K562 (cell line): Measurements from ENCODE around the gene SLC37A2. TPM values are rescaled to one million over a fixed set of nuclear protein-coding genes. Genes with fewer than 3 reads are reported as not detected.

Experiments used
- ATAC-seq: fragments of 200-7000 bp; cut with Tn5 transposase; 3 replicates; pipeline ENCODE4 v1.9.1; 2020; ENCODE audit warnings: moderate library complexity
- BruUV-seq: library from RNA; stranded (reverse); fragments of 400-500 nt; replicated peaks from 2 replicates; lab custom pipeline; 2021; lab: Mats Ljungman, UMichigan
- CTCF ChIA-PET: fragments of 300-600 bp; formaldehyde crosslinking; extraction: SDS; loops from one replicate; lab custom pipeline; 2021; ENCODE audit warnings: low intra/inter-chr PET ratio; lab: Yijun Ruan, JAX
- POLR2A ChIA-PET: fragments of 300-600, 350-650 bp; sonication (Branson Sonifier 250); formaldehyde crosslinking; extraction: SDS; loops from one replicate; lab custom pipeline; 2021; ENCODE audit warnings: antibody characterized with exemption, inconsistent platforms; lab: Yijun Ruan, JAX
- DNase-seq, 4 experiments: peaks; one replicate each; pipeline versions ENCODE4 v3.0.0 to v3.0.0-alpha.2; 2011 to 2018; ENCODE audit warnings: low spot score in 3 of 4, mixed read lengths in 3 of 4; ENCODE audit errors: extremely low read depth in 1 of 4
- FAIRE-seq: peaks from 2 replicates; lab custom pipeline; 2011; peaks lifted over from hg19 to GRCh38; lab: Jason Lieb, UNC
- H2AFZ ChIP-seq: 2 replicates; pipeline ENCODE4 v1.6.0; 2011; ENCODE audit warnings: low read depth, low read length, control low read depth, inconsistent platforms
- H3K27ac ChIP-seq: fragments of 200-600 bp; 3 replicates; pipeline ENCODE4 v1.8.0; 2011; ENCODE audit warnings: low read depth, mild to moderate bottlenecking, control low read depth, inconsistent platforms, low read length, moderate library complexity, mixed read lengths; ENCODE audit errors: extremely low read depth
- H3K27me3 ChIP-seq, 2 experiments: fragments of 300-600 bp in 1 of 2; 2 replicates in 1 of 2; 3 replicates in 1 of 2; pipeline versions ENCODE4 v1.6.0 to v1.8.0; 2011; ENCODE audit warnings: inconsistent platforms in 2 of 2, low read length in 2 of 2, mild to moderate bottlenecking in 1 of 2, mixed read lengths in 1 of 2, moderate library complexity in 1 of 2; ENCODE audit not compliant: control insufficient read depth in 2 of 2, insufficient read depth in 2 of 2
- H3K36me3 ChIP-seq: fragments of 300-600 bp; 3 replicates; pipeline ENCODE4 v1.8.0; 2011; ENCODE audit warnings: mild to moderate bottlenecking, low read length, inconsistent platforms; ENCODE audit not compliant: control insufficient read depth, insufficient read depth
- H3K4me1 ChIP-seq, 2 experiments: fragments of 200-600 bp in 1 of 2; replicated peaks in 1 of 2; 2 replicates in 1 of 2; 3 replicates in 1 of 2; pipeline versions ENCODE4 v1.5.1 to v1.8.0; 2011; ENCODE audit warnings: inconsistent platforms in 2 of 2, low read length in 2 of 2, mild to moderate bottlenecking in 1 of 2, mixed read lengths in 1 of 2, moderate library complexity in 1 of 2; ENCODE audit not compliant: control insufficient read depth in 2 of 2, insufficient read depth in 2 of 2
- H3K4me2 ChIP-seq: 2 replicates; pipeline ENCODE4 v1.6.1; 2011; ENCODE audit warnings: low read length, control low read depth, inconsistent platforms, mixed read lengths; ENCODE audit not compliant: insufficient read depth
- H3K4me3 ChIP-seq: fragments of 200-600 bp; sonication (generic), shearing (Covaris generic); 2 replicates; pipeline ENCODE4 v1.5.1; 2016; ENCODE audit warnings: control low read depth, inconsistent platforms
- H3K79me2 ChIP-seq: fragments of 200-600 bp; 3 replicates; pipeline ENCODE4 v1.8.0; 2011; ENCODE audit warnings: low read length, inconsistent platforms; ENCODE audit not compliant: control insufficient read depth, insufficient read depth
- H3K9ac ChIP-seq, 2 experiments: 2 replicates each; pipeline versions ENCODE4 v1.6.0 to v1.6.1; 2011; ENCODE audit warnings: low read depth in 2 of 2, low read length in 2 of 2, control low read depth in 1 of 2, inconsistent platforms in 1 of 2, mild to moderate bottlenecking in 1 of 2, mixed read lengths in 1 of 2; ENCODE audit not compliant: insufficient read depth in 1 of 2
- H3K9me1 ChIP-seq: one replicate; pipeline ENCODE4 v1.6.0; 2011; ENCODE audit warnings: inconsistent platforms, mild to moderate bottlenecking, low read length, moderate library complexity; ENCODE audit not compliant: control insufficient read depth, insufficient read depth
- H3K9me3 ChIP-seq: replicated peaks from 2 replicates; pipeline ENCODE4 v1.5.1; 2011; ENCODE audit warnings: low read depth, low read length, inconsistent platforms; ENCODE audit not compliant: control insufficient read depth, insufficient read depth
- H4K20me1 ChIP-seq: replicated peaks from 2 replicates; pipeline ENCODE4 v1.6.1; 2011; ENCODE audit warnings: low read length, inconsistent platforms, mixed read lengths; ENCODE audit not compliant: control insufficient read depth, insufficient read depth
- CCNT2 ChIP-seq: IDR thresholded peaks from 2 replicates; pipeline ENCODE4 v1.6.1; 2011; ENCODE audit warnings: borderline replicate concordance, low read depth, mild to moderate bottlenecking, moderate library complexity, mixed read lengths, low read length; ENCODE audit not compliant: insufficient read length; ENCODE audit errors: extremely low read depth
- E2F3 ChIP-seq: fragments of 250-450 bp; sonication (Bioruptor Pico); IDR thresholded peaks from 2 replicates; pipeline ENCODE4 v1.4.0; 2020; ENCODE audit warnings: mild to moderate bottlenecking
- GTF2A2 ChIP-seq: IDR thresholded peaks from 2 replicates; pipeline ENCODE4 v1.6.1; 2016; ENCODE audit warnings: mild to moderate bottlenecking, missing genetic modification characterization, missing compliant biosample characterization
- KAT2B ChIP-seq: IDR thresholded peaks from one replicate; pipeline ENCODE4 v1.6.1; 2012; ENCODE audit warnings: low read depth, mild to moderate bottlenecking, control low read depth, inconsistent platforms, low read length, moderate library complexity
- NFE2 ChIP-seq: IDR thresholded peaks from 2 replicates; pipeline ENCODE4 v1.6.1; 2014; ENCODE audit warnings: antibody characterized with exemption, low read depth
- PHF21A ChIP-seq: fragments of 450-650 bp; IDR thresholded peaks from 2 replicates; pipeline ENCODE4 v1.6.1; 2017; ENCODE audit warnings: low read depth, borderline replicate concordance
- RFX5 ChIP-seq: IDR thresholded peaks from 2 replicates; pipeline ENCODE4 v1.6.1; 2011; ENCODE audit warnings: low read depth, mild to moderate bottlenecking, improper control_type of control experiment, low read length
- TOE1 ChIP-seq, 2 experiments: fragments of 450-650 bp in 1 of 2; sonication (generic) in 1 of 2; formaldehyde crosslinking in 1 of 2; IDR thresholded peaks; 2 replicates each; pipeline versions ENCODE4 v1.7.1 to v1.8.0; 2016 to 2022; ENCODE audit warnings: borderline replicate concordance in 2 of 2, mild to moderate bottlenecking in 2 of 2, antibody characterized with exemption in 1 of 2, inconsistent platforms in 1 of 2, low read depth in 1 of 2, missing genetic modification reagents in 1 of 2, moderate library complexity in 1 of 2
- ZC3H4 ChIP-seq: sonication (generic); formaldehyde crosslinking; IDR thresholded peaks from 2 replicates; pipeline ENCODE4 v1.9.0; 2021; ENCODE audit warnings: missing genetic modification reagents, borderline replicate concordance
- ZKSCAN8 ChIP-seq: fragments of 200-800 bp; sonication (Bioruptor generic); IDR thresholded peaks from 2 replicates; pipeline ENCODE4 v1.6.1; 2016; ENCODE audit warnings: missing genetic modification characterization, missing compliant biosample characterization
- ZNF212 ChIP-seq: fragments of 450-650 bp; formaldehyde crosslinking; IDR thresholded peaks from 2 replicates; pipeline ENCODE4 v1.4.0; 2020; ENCODE audit warnings: mild to moderate bottlenecking
- WGBS: fragments of 100-300 bp; shearing (Covaris generic); methylation state at CpG from one replicate; pipeline ENCODE4 v1.1.6; 2016; ENCODE audit warnings: low coverage, mixed read lengths; ENCODE audit not compliant: insufficient coverage; ENCODE audit errors: missing lambda C conversion rate; 5-methylcytosine and 5-hydroxymethylcytosine counted together
- in situ Hi-C: fragments of 300-500 bp; cut with MboI; formaldehyde crosslinking; loops from 4 replicates; pipeline ENCODE4 v1.15.0; 2018; ENCODE audit warnings: inconsistent platforms, mixed read lengths
- intact Hi-C: fragments of 100-400 bp; cut with micrococcal nuclease; formaldehyde crosslinking; loops from 2 replicates; pipeline ENCODE4 v1.14.2; 2022
- polyA plus RNA-seq, 8 experiments: library from polyadenylated mRNA; depleted of rRNA in 4 of 8; stranded (reverse) in 5 of 8; unstranded in 3 of 8; fragments of >200 nt; fragmentation: Nextera tagmentation in 2 of 8; fragmentation: Illumina TruSeq in 1 of 8; extraction: Ambion mirVana in 2 of 8; extraction: Trizol in 1 of 8; gene quantifications; 2 replicates each; pipeline versions ENCODE4 v1.2.1 to v1.2.3, GENCODE V29; 2011 to 2014; ENCODE audit warnings: inconsistent platforms in 1 of 8, missing spikeins in 1 of 8
- total RNA-seq, 7 experiments: library from RNA; depleted of rRNA in 6 of 7; stranded (reverse); fragments of >200 nt in 6 of 7; fragmentation: Illumina TruSeq in 2 of 7; extraction: Trizol in 2 of 7; gene quantifications; 2 replicates each; pipeline versions ENCODE4 v1.2.1 to v1.2.3, GENCODE V29; 2011 to 2021; ENCODE audit warnings: low replicate concordance in 1 of 7
- TF ChIP-seq, protein P1 (sequence below): fragments of 450-650 bp; formaldehyde crosslinking; IDR thresholded peaks from 2 replicates; pipeline ENCODE4 v1.4.0; 2020; ENCODE audit warnings: mild to moderate bottlenecking, moderate library complexity
- TF ChIP-seq, protein P2 (sequence below): fragments of 150-350 bp; IDR thresholded peaks from 2 replicates; pipeline ENCODE4 v1.6.1; 2014; ENCODE audit warnings: low read depth, mild to moderate bottlenecking, low read length, borderline replicate concordance

The SLC37A2 gene
- total and polyA plus RNA-seq, 9 of the 15 experiments (the other 6 are each of a cell fraction or from before 2014, with no cell fraction given), result 0.01 to 1.2 (median 0.52) TPM

DNA sequence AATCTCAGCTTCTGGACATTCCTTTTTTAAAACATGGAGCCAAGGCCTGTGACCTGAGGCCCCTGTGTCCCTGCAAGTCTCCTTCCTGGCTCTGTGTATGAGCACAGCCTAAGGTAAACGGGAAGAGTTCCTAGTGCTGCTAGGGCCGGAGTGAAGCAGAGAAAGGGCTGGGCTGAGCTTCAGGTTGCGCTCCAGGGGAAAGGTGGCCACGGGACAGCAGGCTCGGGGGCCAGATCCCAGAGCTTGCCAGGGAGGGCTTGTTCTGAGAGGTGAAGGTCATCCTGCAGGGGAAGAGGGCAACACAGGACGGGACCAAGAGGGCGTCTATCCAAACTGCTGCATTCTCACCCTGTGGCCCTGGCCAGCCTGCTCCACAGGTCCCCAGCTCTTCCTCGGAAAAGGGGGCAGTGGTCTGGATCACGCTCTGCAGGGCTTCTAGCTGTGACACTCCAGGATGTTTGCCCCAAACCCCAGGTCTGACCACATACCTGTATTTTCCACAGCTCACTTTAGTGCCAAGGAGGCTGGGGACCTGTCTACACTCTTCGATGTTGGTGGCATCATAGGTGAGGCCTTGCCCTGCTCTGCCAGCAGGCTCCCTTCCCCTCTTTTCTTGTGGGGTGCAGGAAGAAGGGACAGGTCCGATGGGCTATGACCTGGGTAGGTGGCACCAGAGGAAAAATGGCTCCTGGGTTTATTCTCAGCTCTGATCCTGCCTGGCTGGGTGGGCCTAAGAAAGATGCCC, 20.4 kb downstream of the SLC37A2 start:
- H4K20me1 ChIP-seq, result no peaks in the 10 kb centered on the region
- no peaks in the 10 kb centered on the region for H3K27me3 ChIP-seq
- ATAC-seq (no peak), DNase-seq (no peak), FAIRE-seq (no peak)
- intact Hi-C loops, result no loop called here
- peaks cover 0 to 5% of the 10 kb centered on the region in 2 experiments; a peak in 2 of 5 replicates for H3K4me1 ChIP-seq
- ChIA-PET CTCF (no interaction called here), POLR2A (interaction anchor here (0.7 to 1.3 kb wide), 3 partner anchors 9 to 15 kb away, joined by 4 to 5 read pairs (median 4); no protein-coding TSS in a partner anchor)
- H3K9me1 ChIP-seq, result no peaks in the 10 kb centered on the region
- H3K79me2 ChIP-seq, result no peaks in the 10 kb centered on the region
- no peaks in the 10 kb centered on the region for H3K36me3 ChIP-seq
- no peak overlapping the region for H3K4me3 ChIP-seq
- in situ Hi-C loops, result no loop called here
- H3K9ac ChIP-seq, result 0 out of 4 replicates have a peak overlapping the region, but pooled peaks of 1 of the 2 experiments have one; percentile 7
- H3K27ac ChIP-seq, result no peak overlapping the region
- no peak overlapping the region for H2AFZ ChIP-seq
- no peaks in the 10 kb centered on the region for H3K9me3 ChIP-seq
- WGBS, result 44% methylated on average over 11 of the region's 11 CpGs
- no peak overlapping the region for H3K4me2 ChIP-seq
- BruUV-seq, result no TSS peak
- TF ChIP-seq, protein P1, sequence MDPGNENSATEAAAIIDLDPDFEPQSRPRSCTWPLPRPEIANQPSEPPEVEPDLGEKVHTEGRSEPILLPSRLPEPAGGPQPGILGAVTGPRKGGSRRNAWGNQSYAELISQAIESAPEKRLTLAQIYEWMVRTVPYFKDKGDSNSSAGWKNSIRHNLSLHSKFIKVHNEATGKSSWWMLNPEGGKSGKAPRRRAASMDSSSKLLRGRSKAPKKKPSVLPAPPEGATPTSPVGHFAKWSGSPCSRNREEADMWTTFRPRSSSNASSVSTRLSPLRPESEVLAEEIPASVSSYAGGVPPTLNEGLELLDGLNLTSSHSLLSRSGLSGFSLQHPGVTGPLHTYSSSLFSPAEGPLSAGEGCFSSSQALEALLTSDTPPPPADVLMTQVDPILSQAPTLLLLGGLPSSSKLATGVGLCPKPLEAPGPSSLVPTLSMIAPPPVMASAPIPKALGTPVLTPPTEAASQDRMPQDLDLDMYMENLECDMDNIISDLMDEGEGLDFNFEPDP (CRISPR knock-in tag), result no peak
- TF ChIP-seq E2F3 (no peak), KAT2B (no peak), ZNF212 (no peak), RFX5 (no peak), TOE1 (IDR thresholded peaks at IDR 0.05; ENCODE audit: borderline replicate concordance) (no peak), TOE1 (CRISPR knock-in tag; IDR thresholded peaks at IDR 0.05; ENCODE audit: borderline replicate concordance, low read depth) (no peak), ZC3H4 (CRISPR knock-in tag) (no peak), CCNT2 (no peak), NFE2 (no peak), ZKSCAN8 (no peak), GTF2A2 (tag) (no peak), PHF21A (no peak)
- TF ChIP-seq, protein P2, sequence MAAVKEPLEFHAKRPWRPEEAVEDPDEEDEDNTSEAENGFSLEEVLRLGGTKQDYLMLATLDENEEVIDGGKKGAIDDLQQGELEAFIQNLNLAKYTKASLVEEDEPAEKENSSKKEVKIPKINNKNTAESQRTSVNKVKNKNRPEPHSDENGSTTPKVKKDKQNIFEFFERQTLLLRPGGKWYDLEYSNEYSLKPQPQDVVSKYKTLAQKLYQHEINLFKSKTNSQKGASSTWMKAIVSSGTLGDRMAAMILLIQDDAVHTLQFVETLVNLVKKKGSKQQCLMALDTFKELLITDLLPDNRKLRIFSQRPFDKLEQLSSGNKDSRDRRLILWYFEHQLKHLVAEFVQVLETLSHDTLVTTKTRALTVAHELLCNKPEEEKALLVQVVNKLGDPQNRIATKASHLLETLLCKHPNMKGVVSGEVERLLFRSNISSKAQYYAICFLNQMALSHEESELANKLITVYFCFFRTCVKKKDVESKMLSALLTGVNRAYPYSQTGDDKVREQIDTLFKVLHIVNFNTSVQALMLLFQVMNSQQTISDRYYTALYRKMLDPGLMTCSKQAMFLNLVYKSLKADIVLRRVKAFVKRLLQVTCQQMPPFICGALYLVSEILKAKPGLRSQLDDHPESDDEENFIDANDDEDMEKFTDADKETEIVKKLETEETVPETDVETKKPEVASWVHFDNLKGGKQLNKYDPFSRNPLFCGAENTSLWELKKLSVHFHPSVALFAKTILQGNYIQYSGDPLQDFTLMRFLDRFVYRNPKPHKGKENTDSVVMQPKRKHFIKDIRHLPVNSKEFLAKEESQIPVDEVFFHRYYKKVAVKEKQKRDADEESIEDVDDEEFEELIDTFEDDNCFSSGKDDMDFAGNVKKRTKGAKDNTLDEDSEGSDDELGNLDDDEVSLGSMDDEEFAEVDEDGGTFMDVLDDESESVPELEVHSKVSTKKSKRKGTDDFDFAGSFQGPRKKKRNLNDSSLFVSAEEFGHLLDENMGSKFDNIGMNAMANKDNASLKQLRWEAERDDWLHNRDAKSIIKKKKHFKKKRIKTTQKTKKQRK, result no peak
